GM23338 (cell line): ENCODE data around the gene PROX2.

Experiments
- CREB1 ChIP-seq: fragments of 250-450 bp; sonication (Bioruptor Pico); IDR thresholded peaks from 2 replicates; pipeline ENCODE4 v1.5.0; 2020; ENCODE audit warnings: low read depth, mild to moderate bottlenecking, moderate library complexity
- CTCF ChIP-seq, 2 experiments: fragments of 200-600 bp in 1 of 2; sonication (generic) in 1 of 2; conservative IDR thresholded peaks; 2 replicates each; pipeline versions ENCODE4 v1.5.1 to v1.6.1; 2016 to 2017; ENCODE audit warnings: antibody characterized with exemption in 2 of 2, low read depth in 2 of 2, mild to moderate bottlenecking in 2 of 2, moderate library complexity in 1 of 2
- ETS1 ChIP-seq: IDR thresholded peaks from 2 replicates; pipeline ENCODE4 v1.6.1; 2016; ENCODE audit warnings: antibody characterized with exemption
- EZH2 ChIP-seq: fragments of 200-600 bp; sonication (generic); IDR thresholded peaks from one replicate; pipeline ENCODE4 v1.8.0; 2017; ENCODE audit warnings: antibody characterized with exemption, mild to moderate bottlenecking, low read depth; ENCODE audit not compliant: unreplicated experiment
- EZH2phosphoT487 ChIP-seq: fragments of 200-600 bp; sonication (generic); IDR thresholded peaks from one replicate; pipeline ENCODE4 v1.8.1; 2018; ENCODE audit warnings: antibody characterized with exemption; ENCODE audit not compliant: unreplicated experiment
- JUNB ChIP-seq: IDR thresholded peaks from one replicate; pipeline ENCODE4 v1.6.1; 2016; ENCODE audit warnings: antibody characterized with exemption; ENCODE audit not compliant: unreplicated experiment
- NANOG ChIP-seq: IDR thresholded peaks from 2 replicates; pipeline ENCODE4 v1.6.1; 2016; ENCODE audit warnings: antibody characterized with exemption, borderline replicate concordance
- POLR2AphosphoS5 ChIP-seq: IDR thresholded peaks from 2 replicates; pipeline ENCODE4 v1.6.1; 2016; ENCODE audit warnings: antibody characterized with exemption, low read depth
- REST ChIP-seq: IDR thresholded peaks from one replicate; pipeline ENCODE4 v1.6.1; 2018; ENCODE audit warnings: antibody characterized with exemption; ENCODE audit not compliant: unreplicated experiment
- STAT1 ChIP-seq: IDR thresholded peaks from one replicate; pipeline ENCODE4 v1.6.1; 2016; ENCODE audit warnings: antibody characterized with exemption; ENCODE audit not compliant: unreplicated experiment
- ZNF114 ChIP-seq: fragments of 250-450 bp; sonication (Bioruptor Pico); IDR thresholded peaks from 2 replicates; pipeline ENCODE4 v1.5.0; 2020; ENCODE audit warnings: mild to moderate bottlenecking, moderate library complexity
- ZNF331 ChIP-seq: fragments of 250-450 bp; sonication (Bioruptor Pico); IDR thresholded peaks from 2 replicates; pipeline ENCODE4 v1.5.0; 2020; ENCODE audit warnings: low read depth, mild to moderate bottlenecking, moderate library complexity
- ZNF462 ChIP-seq: fragments of 250-450 bp; sonication (Bioruptor Pico); IDR thresholded peaks from 2 replicates; pipeline ENCODE4 v1.5.0; 2020; ENCODE audit warnings: mild to moderate bottlenecking, moderate library complexity

- no peak for TF ChIP-seq CTCF (conservative IDR thresholded peaks at IDR 0.05; ENCODE audit: low read depth in 2 of 2)
- no peak for TF ChIP-seq ZNF462
- no peak for TF ChIP-seq STAT1
- TF ChIP-seq EZH2: no peak
- no peak for TF ChIP-seq CREB1
- TF ChIP-seq POLR2AphosphoS5: no peak
- TF ChIP-seq EZH2phosphoT487: no peak
- TF ChIP-seq REST: no peak
- TF ChIP-seq ETS1: no peak
- TF ChIP-seq ZNF331 (CRISPR knock-in tag): no peak
- no peak for TF ChIP-seq ZNF114
- TF ChIP-seq JUNB: no peak
- TF ChIP-seq NANOG: no peak
Observed at GRCh38 chr14:74868739-74869138, 7.2 kb downstream of the PROX2 start.
